Endothelial cell of umbilical vein (primary cell): ENCODE results near the gene CARMIL3. TPM values are rescaled to one million over a fixed set of nuclear protein-coding genes. Genes with fewer than 3 reads are reported as not detected.

Experiments used
- BruUV-seq: library from RNA; stranded (reverse); fragments of 400-500 nt; replicated peaks from 2 replicates; lab custom pipeline; 2021; lab: Mats Ljungman, UMichigan
- CTCF ChIA-PET: fragments of 300-600, 350-600 bp; sonication (Branson Sonifier 250); formaldehyde crosslinking; loops from one replicate; lab custom pipeline; 2021; ENCODE audit warnings: antibody characterized with exemption, inconsistent platforms; lab: Charles Lee
- POLR2A ChIA-PET: fragments of 300-600, 350-600 bp; sonication (Branson Sonifier 250); formaldehyde crosslinking; loops from one replicate; lab custom pipeline; 2021; ENCODE audit warnings: antibody characterized with exemption, inconsistent platforms; lab: Charles Lee
- DNase-seq: peaks from one replicate; pipeline ENCODE4 v3.0.0-alpha.2; 2011; ENCODE audit warnings: low read depth, low spot score
- FAIRE-seq: peaks from 2 replicates; lab custom pipeline; 2011; peaks lifted over from hg19 to GRCh38; lab: Jason Lieb, UNC
- H2AFZ ChIP-seq: 2 replicates; pipeline ENCODE4 v1.6.0; 2012; ENCODE audit warnings: low read depth, low read length, control low read depth, inconsistent platforms
- H3K27ac ChIP-seq: 2 replicates; pipeline ENCODE4 v1.5.1; 2011; ENCODE audit warnings: low read depth, mild to moderate bottlenecking, control low read depth, low read length, moderate library complexity; ENCODE audit not compliant: insufficient read depth
- H3K27me3 ChIP-seq, 2 experiments: 2 replicates each; pipeline versions ENCODE4 v1.6.0 to v1.6.1; 2011; ENCODE audit warnings: low read length in 2 of 2, mixed read lengths in 1 of 2; ENCODE audit not compliant: control insufficient read depth in 2 of 2, insufficient read depth in 2 of 2
- H3K36me3 ChIP-seq, 2 experiments: 2 replicates in 1 of 2; 3 replicates in 1 of 2; pipeline ENCODE4 v1.5.1; 2011; ENCODE audit warnings: low read length in 2 of 2, mild to moderate bottlenecking in 1 of 2, moderate library complexity in 1 of 2; ENCODE audit not compliant: control insufficient read depth in 2 of 2, insufficient read depth in 2 of 2; ENCODE audit errors: extremely low read depth in 1 of 2
- H3K4me1 ChIP-seq: 3 replicates; pipeline ENCODE4 v1.5.1; 2011; ENCODE audit warnings: mild to moderate bottlenecking, low read length; ENCODE audit not compliant: control insufficient read depth, insufficient read depth; ENCODE audit errors: extremely low read depth
- H3K4me2 ChIP-seq: 2 replicates; pipeline ENCODE4 v1.6.1; 2011; ENCODE audit warnings: low read length, control low read depth, mixed read lengths; ENCODE audit not compliant: insufficient read depth
- H3K4me3 ChIP-seq, 3 experiments: fragments of 200-600 bp in 1 of 3; sonication (generic), shearing (Covaris generic) in 1 of 3; replicated peaks in 1 of 3; 2 replicates each; pipeline ENCODE4 v1.5.1; 2011 to 2016; ENCODE audit warnings: control low read depth in 3 of 3, low read length in 3 of 3, mild to moderate bottlenecking in 2 of 3, inconsistent platforms in 1 of 3, low read depth in 1 of 3, moderate library complexity in 1 of 3; ENCODE audit not compliant: insufficient read depth in 1 of 3
- H3K79me2 ChIP-seq: 2 replicates; pipeline ENCODE4 v1.6.0; 2012; ENCODE audit warnings: low read length, inconsistent platforms; ENCODE audit not compliant: control insufficient read depth, insufficient read depth
- H3K9ac ChIP-seq: replicated peaks from 2 replicates; pipeline ENCODE3; 2011; ENCODE audit warnings: low read length, control low read depth; ENCODE audit not compliant: insufficient read depth; ENCODE audit errors: extremely low read depth
- H3K9me1 ChIP-seq: replicated peaks from 3 replicates; pipeline ENCODE4 v1.6.0; 2011; ENCODE audit warnings: mild to moderate bottlenecking, low read length; ENCODE audit not compliant: control insufficient read depth, insufficient read depth; ENCODE audit errors: extremely low read depth
- H3K9me3 ChIP-seq: replicated peaks from 2 replicates; pipeline ENCODE4 v1.5.1; 2012; ENCODE audit warnings: low read length, inconsistent platforms; ENCODE audit not compliant: control insufficient read depth, insufficient read depth
- H4K20me1 ChIP-seq: replicated peaks from 2 replicates; pipeline ENCODE3; 2011; ENCODE audit warnings: mild to moderate bottlenecking, low read length; ENCODE audit not compliant: control insufficient read depth, insufficient read depth; ENCODE audit errors: extremely low read depth
- EZH2 ChIP-seq: IDR thresholded peaks from 2 replicates; pipeline ENCODE4 v1.6.1; 2012; ENCODE audit warnings: borderline replicate concordance, low read depth, mild to moderate bottlenecking, moderate library complexity, low read length, inconsistent platforms; ENCODE audit not compliant: severe bottlenecking
- POLR2AphosphoS5 ChIP-seq: IDR thresholded peaks from 2 replicates; pipeline ENCODE4 v1.6.1; 2012; ENCODE audit warnings: low read depth, mild to moderate bottlenecking, control low read depth, low read length, moderate library complexity; ENCODE audit not compliant: insufficient read depth
- dilution Hi-C: fragments of 300-500 bp; cut with MboI; formaldehyde crosslinking; loops from one replicate; pipeline ENCODE4 v1.15.0; 2019; ENCODE audit warnings: low sequenced_read_pairs; ENCODE audit not compliant: extremely low pct_ligation_motif_present
- intact Hi-C: fragments of 100-400 bp; cut with micrococcal nuclease; formaldehyde crosslinking; loops from one replicate; pipeline ENCODE4 v1.10.0; 2022
- polyA plus RNA-seq, 4 experiments: library from polyadenylated mRNA; depleted of rRNA in 3 of 4; stranded (reverse) in 3 of 4; unstranded in 1 of 4; fragments of >200 nt; gene quantifications; 2 replicates each; pipeline versions ENCODE4 v1.2.1 to v1.2.3, GENCODE V29; 2011 to 2012; ENCODE audit warnings: missing spikeins in 1 of 4
- total RNA-seq: library from RNA; stranded (reverse); gene quantifications from 2 replicates; pipeline ENCODE4 v1.2.3, GENCODE V29; 2021
- TF ChIP-seq, protein P1 (sequence below): IDR thresholded peaks from 2 replicates; pipeline ENCODE4 v1.6.1; 2011; ENCODE audit not compliant: insufficient read depth, insufficient read length

The CARMIL3 gene
- total and polyA plus RNA-seq, 2 donors (not counting 3 experiments of a cell fraction or from before 2014, with no cell fraction given), result 0.03 TPM; not detected in 1

DNA sequence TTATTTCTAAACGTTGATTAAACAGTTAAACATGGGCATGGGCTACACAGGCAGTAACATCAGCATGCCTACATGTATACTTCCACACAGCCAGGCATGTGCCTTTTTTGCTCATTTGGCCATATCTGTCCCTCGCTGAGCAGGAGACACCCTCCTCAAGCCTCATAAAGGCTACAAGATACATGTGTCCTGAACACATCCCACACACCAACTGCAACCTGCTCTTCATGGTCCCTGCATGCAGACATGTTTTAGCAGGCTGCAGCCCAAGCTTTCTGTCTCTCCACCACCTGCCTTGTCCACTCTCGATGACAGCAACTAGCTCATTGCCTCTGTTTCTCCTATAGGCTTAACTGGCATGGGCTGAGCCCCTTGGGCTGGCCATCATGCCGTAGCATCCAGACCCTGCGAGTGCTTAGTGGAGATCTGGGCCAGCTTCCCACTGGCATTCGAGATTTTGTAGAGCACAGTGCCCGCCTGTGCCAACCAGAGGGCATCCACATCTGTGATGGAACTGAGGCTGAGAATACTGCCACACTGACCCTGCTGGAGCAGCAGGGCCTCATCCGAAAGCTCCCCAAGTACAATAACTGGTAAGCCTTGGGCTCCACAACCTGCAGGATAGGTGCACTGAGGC lies 44.9 kb downstream of the CARMIL3 start:
- CTCF ChIA-PET, result interaction anchor here (1.7 to 9.6 kb wide), 3 partner anchors 10 to 38 kb away, joined by 4 to 126 read pairs (median 7); no protein-coding TSS in a partner anchor

DNA sequence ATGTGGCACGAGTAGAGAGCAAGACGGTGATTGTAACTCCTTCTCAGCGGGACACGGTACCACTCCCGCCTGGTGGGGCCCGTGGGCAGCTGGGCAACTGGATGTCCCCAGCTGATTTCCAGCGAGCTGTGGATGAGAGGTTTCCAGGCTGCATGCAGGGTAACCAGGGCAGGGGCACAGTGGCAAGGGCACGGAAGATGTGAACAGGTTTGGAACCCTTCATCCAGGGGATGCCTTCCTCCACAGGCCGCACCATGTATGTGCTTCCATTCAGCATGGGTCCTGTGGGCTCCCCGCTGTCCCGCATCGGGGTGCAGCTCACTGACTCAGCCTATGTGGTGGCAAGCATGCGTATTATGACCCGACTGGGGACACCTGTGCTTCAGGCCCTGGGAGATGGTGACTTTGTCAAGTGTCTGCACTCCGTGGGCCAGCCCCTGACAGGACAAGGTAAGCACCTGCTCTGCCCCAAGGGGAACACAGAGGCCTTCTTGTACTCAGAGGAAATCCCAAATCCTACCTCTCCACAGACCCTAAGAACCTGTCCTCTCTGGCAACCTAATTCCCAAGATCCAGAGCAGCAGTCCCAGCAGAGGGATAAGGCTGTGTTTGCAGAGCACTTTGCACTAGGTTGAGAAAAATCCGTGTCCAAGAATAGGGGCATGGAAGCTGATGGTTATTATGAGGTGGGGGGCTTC lies 46.6 kb downstream of the CARMIL3 start:
- no peak overlapping the region for H3K9ac ChIP-seq
- ChIA-PET POLR2A (no interaction called here), CTCF (interaction anchor here (0.8 to 9.6 kb wide), 4 partner anchors 8 to 40 kb away, joined by 3 to 126 read pairs (median 6); no protein-coding TSS in a partner anchor)
- H3K9me3 ChIP-seq, result no peaks in the 10 kb centered on the region
- peaks cover 9% of the 10 kb centered on the region for H3K4me1 ChIP-seq
- no peaks in the 10 kb centered on the region for H3K27me3 ChIP-seq
- peaks cover 4% of the 10 kb centered on the region for H3K79me2 ChIP-seq
- dilution Hi-C loops, result no loop called here
- H3K36me3 ChIP-seq, result peaks cover 0 to 2% of the 10 kb centered on the region in 2 experiments
- no peak overlapping the region for H3K4me2 ChIP-seq
- no peak overlapping the region for H3K27ac ChIP-seq
- TF ChIP-seq, protein P1, sequence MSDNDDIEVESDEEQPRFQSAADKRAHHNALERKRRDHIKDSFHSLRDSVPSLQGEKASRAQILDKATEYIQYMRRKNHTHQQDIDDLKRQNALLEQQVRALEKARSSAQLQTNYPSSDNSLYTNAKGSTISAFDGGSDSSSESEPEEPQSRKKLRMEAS, result no peak
- TF ChIP-seq EZH2 (no peak), POLR2AphosphoS5 (no peak)
- FAIRE-seq (no peak), DNase-seq (no peak)
- no peak overlapping the region for H3K4me3 ChIP-seq
- no peaks in the 10 kb centered on the region for H3K9me1 ChIP-seq
- BruUV-seq, result no TSS peak
- H4K20me1 ChIP-seq, result no peaks in the 10 kb centered on the region
- intact Hi-C loops, result no loop called here
- no peak overlapping the region for H2AFZ ChIP-seq

More for the DNA sequence above, 44.9 kb downstream of the CARMIL3 start:
- Histone ChIP-seq H3K27me3 (no peaks in the 10 kb centered on the region), H3K9ac (no peak overlapping the region), H3K79me2 (peaks cover 4% of the 10 kb centered on the region), H2AFZ (no peak overlapping the region), H3K4me3 (no peak overlapping the region), H4K20me1 (no peaks in the 10 kb centered on the region), H3K9me3 (no peaks in the 10 kb centered on the region), H3K27ac (no peak overlapping the region), H3K9me1 (no peaks in the 10 kb centered on the region), H3K4me2 (no peak overlapping the region), H3K36me3 (peaks cover 0 to 2% of the 10 kb centered on the region in 2 experiments), H3K4me1 (peaks cover 9% of the 10 kb centered on the region)
- POLR2A ChIA-PET, result no interaction called here
- dilution Hi-C loops, result no loop called here
- no peak for FAIRE-seq
- TF ChIP-seq POLR2AphosphoS5, result no peak
- DNase-seq, result no peak
- intact Hi-C loops, result no loop called here
- BruUV-seq, result no TSS peak
